Measurements from ENCODE around the gene ARFIP1. TPM values are rescaled to one million over a fixed set of nuclear protein-coding genes. Genes with fewer than 3 reads are reported as not detected.
A peak's percentile ranks its signal among the peaks of the same experiment; 100 is the strongest.

ARFIP1 gene
- total RNA-seq, 1 experiment from 2014 or later: 52.7 TPM

DNA sequence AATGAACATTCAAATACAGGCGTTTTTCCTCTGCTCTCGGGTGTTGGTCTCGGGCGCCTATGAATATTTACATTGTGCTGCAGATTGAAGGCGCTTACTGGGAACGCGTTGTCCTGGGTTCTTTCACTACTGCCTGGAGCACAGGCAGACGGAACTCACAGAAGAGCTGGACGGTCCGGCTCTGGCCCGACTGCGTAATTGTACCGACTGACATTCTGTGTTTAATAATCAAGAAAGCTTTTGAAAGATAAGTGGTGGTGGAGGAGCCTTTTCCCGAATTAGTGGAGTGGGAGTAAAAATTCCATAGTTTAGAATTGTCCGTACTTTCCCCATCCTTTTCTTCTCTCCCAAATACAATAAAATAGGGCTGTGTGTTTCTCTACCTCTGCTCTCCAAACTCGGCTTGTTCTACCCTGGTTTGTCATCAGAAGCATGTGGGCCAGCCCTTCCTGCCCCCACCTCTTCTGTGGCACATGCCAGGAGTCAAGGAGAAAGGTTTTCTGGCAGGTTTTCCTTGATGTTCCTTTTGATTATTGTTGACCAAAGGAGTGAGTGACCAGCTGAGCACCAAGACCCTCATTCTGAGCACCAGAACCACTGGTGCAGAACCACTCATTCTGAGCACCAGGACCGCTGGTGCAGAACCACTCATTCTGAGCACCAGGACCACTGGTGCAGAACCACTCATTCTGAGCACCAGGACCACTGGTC is 158.6 kb downstream of the ARFIP1 start:
- DNase-seq (ENCODE audit: low read depth): no peak

DNA sequence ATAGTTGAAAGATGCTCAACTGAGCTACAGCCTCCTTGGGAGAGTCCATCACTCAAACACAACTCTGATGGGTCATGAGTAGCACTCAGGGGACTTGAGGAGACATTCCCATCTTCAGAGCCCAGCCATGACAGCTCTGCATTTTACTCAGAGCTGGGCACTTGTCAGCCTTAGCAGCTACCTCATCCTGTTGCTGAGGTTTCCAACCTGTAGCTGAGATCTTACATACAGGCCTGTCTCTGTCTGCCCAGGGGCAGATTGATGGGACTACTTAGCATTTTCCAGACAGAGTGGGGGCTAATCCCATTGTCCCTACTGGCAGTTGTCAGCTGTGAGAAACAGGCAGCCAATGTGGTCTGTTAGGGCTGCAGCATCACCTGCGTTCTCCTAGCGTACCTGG is 159.9 kb downstream of the ARFIP1 start:
- DNase-seq (ENCODE audit: low read depth): no peak

DNA sequence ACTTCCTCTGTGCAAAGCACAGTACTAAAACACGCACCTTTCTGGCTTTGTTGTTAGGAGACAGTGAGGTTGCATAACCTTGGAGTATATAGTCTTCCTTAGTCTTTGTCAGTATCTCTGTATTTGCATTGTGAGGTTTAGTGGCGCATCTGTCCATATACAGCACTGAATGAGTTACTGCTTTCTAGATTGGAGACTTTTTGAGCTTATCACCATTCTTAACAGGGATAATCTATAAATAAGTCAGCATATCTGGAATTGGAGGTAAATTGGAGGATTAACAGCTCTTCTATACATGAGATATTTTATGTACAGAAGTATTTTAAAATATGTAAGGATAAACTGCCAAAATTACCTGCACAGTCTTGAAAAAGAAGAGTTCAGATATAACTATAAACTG is 160.7 kb downstream of the ARFIP1 start:
- no peak for DNase-seq (ENCODE audit: low read depth)

DNA sequence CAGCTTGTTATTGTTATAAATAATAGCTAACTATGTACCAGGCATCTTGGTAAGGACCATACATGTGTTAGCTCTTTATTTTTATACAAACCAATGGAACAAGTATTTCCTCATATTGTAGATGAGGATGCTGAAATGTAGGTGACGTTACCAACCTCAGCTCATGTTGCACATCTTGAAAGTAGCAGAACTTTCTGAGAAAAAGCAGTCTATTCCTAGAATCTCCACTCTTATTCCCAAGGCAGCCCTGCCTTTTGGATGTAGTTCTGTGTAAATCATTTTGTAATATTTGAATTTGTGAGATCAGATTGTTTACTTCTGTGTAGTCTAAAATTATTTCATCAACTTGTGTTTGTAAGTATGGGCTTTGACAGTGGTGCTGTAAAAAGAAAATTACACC is 161.7 kb downstream of the ARFIP1 start:
- DNase-seq (ENCODE audit: low read depth): no peak

DNA sequence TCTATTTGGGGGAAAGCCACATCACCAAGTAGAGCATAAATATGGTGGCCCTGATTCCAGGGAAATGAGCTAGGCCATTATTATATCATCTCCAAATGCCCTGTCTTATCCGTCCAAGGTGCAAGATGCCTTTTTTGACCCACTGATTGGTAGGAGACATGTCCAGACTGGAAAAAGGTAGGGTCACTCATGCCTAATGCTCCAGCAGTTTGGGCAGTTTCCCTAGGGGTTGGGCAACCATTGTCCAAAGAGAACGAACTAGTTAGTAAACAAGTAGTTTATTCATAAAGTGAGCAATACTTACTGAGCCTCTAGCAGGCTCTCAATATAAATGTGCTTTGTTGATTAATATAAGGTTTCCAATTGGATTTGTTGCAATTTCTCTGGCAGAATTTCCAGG is 162.6 kb downstream of the ARFIP1 start:
- no peak for DNase-seq (ENCODE audit: low read depth)

DNA sequence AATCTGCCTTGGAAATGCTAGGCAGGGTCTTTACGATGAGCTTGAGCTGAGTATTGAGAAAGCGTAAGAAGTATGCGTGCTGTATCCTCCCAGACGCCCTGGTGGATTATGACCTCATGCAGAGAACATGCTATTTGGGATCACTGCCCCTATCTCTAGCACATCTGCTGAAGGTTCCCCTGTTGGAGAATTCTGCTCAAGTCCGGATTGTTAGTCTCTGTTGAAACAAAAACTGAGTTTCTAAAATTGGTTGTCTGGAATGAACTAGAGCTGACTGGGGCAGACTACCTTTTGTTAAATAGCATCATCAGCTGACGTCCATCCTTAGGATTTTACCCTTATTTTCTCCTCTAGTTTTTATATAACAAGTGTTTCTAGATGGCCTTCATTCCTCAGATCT is 163.9 kb downstream of the ARFIP1 start:
- DNase-seq (ENCODE audit: low read depth): no peak

DNA sequence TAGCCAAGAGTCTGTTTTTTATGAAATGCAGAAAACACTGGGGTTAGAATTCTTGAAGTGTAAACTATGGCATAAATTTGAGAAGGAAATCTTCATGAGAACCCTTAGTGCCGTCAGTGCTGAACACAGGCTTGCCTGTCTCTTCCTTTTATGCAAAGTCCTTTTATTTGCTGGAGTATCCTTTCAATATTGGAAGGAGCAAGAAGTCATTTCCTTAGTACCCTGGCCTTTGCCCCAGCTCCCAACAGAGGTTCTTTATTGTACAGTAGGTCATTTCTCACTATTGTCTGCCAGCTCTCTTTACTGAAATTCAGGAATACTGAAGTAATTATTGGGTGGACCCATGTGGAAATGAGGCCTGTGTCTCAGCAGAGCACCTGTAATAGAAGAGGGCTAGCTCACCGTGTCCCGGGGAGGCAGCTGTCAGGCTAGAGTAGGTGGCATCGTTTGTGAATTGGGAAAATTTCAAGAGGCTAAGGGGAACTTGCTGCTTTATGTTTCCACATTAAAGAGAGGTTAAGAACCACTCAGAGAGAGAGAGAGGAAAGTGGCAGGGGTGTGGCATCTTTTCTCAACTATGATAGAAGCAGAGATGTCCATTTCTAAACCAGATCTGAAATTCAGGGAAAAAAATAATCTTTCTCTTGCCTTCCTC is 165.0 kb downstream of the ARFIP1 start:
- no peak for DNase-seq (ENCODE audit: low read depth)

DNA sequence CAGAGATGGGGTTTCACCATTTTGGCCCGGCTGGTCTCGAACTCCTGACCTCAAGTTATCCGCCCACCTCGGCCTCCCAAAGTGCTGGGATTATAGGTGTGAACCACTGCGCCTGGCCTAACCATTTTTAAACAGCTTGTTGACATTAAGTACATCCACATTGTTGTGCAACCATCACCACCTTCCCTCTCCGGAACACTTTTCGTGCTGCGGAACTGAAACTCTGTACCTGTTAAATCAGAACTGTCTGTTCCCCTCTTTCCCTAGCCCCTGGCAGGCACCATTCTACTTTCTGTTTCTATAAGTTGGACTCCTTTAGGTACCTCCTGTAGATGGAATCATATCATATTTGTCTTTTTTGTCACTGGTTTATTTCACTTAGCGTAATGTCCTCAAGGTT is 165.9 kb downstream of the ARFIP1 start:
- DNase-seq (ENCODE audit: low read depth): no peak

DNA sequence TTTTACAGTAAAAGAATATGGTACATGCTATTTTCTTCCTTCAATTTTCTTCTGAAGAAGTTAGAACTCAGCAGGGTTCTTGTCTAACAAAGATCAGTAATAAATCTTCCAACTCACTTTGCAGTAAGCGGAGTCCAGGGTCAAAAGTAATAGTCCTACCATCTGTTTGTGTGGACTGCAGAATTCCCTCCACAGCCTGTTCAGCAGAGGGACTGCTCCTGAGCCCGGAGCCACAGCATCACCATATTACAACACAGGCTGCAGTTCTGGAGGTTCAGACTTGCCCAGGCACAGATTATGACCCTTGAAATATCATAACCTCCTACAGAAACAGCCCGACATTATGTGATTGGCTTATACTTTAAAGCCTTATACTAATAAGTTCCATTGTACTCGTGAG is 166.7 kb downstream of the ARFIP1 start:
- no peak for DNase-seq (ENCODE audit: low read depth)

DNA sequence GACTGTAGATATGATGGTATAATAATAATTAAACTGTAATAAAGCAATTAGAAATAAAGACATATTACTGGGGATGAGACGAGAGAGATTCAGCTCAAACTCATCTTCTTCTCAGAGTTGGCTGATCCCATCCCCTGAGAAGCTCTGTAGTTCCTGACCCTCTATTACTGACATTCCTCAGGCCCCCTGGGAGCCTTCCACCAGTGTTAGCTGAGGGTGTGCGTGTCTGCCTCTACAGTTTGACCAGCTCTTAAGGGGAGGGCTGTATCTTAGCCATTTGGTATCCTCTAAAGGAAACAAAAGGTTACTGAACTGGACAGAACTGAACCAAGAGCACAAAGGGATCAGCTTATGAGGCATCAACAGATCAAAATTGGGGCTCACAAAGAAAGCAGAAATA is 167.6 kb downstream of the ARFIP1 start:
- DNase-seq (ENCODE audit: low read depth): no peak

DNA sequence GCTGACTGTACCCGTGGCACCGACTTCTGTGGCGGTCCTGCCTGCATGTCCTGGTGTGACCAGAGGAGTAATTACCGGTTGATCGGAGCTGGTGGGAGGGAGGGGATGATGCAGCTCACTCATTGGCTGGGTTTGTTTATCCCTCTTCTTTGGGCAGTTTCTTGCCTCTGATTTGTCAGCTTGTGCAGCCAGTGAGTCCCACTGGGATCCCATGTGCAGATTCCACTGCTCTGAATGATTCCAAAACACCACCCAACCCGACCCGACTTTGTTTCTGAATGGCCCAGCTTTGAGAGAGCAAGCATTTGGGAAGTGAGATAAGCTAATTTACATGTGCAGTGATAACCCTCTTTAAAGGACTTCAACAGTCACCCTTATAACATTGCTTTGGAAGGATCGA is 170.2 kb downstream of the ARFIP1 start:
- no peak for DNase-seq (ENCODE audit: low read depth)

DNA sequence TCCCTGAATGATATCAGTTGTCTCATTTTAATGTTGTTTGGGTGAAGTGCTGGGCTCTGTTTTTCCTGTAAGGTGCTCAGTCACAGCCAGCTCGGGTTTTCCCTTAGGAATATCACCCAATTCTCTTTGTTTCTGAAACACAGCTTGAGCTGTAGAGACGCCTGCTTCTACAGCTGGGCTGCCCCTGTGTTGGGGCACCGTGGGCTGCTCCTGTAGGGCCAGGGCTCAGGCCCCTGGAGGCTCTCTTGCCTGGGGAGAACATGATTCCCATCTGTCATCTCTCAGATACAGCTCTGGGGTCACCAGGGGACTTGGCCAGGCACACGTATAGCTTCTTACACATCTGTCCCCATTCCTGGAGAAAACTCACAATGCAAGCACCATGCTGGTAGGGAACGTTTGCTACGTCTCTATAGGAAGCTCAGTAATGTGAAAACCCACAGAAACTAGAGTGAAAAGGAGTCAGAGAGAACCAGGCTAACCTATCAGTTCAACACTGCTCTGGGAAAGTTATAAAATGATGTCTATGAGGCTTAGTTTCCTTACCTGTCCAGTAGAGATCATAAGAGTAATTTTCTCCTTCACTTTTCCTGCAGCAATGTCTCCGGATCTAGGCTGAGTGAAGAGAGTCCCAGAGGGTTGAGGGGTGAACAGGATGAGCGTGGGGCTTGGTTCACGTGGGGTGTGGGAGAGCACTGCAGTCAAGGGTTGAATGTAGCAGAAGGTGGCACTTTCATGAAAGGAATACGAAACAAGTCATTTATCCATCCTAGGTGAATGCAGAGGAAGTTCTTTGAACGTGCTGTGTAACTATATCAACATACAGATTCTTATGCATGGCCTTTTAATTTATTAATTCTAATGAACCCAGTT is 170.9 kb downstream of the ARFIP1 start:
- DNase-seq (ENCODE audit: low read depth): no peak

DNA sequence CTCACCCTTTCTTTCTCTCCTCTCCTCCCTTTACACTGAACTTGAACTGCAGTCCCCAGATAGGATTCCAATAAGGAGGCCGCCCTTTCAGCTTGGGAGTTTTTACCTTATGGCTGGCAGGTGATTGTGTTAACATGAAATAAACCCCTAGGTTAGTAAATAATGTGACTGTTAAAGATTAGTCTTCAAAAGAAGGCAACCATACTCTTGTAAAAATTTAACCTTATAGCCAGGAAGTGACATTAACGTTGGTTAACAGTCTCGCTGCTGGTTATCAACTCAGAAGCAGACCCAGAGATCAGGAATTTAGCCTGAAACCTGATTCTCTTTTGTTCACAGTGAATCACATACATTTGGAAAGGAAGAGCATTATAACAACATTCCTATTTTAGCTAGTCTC is 171.6 kb downstream of the ARFIP1 start:
- DNase-seq (ENCODE audit: low read depth): no peak

DNA sequence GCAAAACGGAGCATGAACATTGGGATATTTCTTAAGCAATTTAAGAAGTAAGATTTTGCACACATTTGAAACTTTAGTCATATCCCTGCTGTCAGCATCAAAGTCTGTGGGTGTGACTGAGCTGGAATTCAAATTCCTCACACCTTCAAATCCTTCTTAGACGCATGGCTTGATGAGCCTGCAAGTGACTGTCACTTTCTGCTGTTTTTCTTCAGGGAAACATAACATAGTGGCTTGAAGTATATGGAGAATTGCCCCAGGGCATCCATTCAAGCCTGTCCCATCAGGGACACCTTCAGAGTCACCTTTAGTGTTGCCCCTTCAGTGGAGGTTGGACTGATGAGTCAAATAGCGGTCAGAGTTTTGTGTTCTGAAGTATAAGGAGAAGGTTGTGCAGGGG is 173.8 kb downstream of the ARFIP1 start:
- no peak for DNase-seq (ENCODE audit: low read depth)

DNA sequence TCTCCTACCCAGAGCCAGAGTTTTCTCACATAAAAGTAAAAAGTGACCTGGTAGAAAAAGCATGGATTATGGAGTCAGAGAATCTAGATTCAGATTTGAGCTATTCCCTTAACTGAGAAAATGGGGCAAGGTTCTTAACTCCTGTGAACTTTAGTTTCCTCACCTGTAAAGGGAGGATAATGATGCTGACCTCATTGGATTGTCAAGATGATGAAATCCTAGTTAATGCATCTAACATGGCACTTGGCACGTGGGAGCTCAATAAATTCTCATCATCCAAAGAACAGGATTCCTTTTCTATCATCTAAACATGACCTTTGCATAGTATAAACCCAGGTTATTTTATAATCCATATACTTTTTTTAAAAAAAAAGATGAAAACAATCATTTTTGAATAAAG is 175.0 kb downstream of the ARFIP1 start:
- no peak for DNase-seq (ENCODE audit: low read depth)

DNA sequence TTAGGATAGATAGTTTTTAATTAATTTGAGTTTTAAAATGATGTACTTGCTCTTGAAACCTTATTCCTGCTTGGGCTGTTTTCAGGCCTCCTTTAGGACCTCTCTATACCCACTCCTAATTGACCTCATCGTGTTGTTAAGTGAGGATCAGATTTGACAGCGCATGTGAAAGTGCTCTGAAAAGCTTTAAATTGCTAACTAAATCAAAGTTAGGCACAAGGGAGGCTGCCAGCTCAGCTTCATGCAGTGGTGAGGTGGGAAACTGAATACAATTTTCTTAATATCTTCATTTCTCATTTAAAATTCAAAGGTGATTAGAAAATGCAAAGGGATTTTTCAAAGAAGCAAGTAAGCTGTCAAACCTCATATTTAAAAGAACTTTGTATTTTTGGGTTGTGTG is 176.4 kb downstream of the ARFIP1 start:
- DNase-seq (ENCODE audit: low read depth): no peak

DNA sequence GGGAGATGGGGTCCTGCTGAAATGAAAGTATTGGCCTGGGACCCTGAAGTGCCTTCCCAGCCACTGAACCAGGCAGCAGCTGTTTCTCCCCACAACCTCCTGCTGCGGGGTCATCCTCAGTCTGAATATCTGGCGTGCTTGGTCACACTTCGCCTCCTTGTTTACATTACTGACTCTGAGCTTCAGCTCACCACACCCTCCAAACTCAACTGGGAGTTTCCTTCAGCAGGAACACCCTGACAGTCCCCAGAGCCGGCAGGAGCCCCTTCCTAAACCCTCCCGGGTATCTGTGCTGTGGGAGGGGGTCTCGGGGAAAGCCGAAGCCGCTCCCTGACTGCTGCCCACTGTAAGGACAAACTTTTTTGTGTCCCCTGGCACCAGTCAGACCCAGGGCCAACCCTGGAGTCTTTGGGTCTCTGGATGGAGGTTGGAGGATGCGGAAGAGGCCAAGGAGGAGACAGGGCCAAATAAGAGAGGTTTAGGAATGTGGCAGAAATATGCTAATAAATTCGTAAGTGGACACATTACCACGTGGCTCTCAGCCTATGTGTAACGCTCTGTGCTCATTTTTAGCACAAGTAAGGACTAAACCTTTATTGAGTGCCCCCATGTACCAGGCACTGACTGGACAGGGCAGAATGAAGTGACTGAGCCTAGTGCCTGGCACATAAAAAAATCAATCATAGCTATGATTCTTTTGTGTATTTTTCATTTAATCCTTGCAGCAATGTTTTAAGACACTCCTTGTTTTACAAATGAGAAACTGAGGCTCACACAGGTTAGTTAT is 177.1 kb downstream of the ARFIP1 start:
- DNase-seq (ENCODE audit: low read depth): peak; percentile 24

DNA sequence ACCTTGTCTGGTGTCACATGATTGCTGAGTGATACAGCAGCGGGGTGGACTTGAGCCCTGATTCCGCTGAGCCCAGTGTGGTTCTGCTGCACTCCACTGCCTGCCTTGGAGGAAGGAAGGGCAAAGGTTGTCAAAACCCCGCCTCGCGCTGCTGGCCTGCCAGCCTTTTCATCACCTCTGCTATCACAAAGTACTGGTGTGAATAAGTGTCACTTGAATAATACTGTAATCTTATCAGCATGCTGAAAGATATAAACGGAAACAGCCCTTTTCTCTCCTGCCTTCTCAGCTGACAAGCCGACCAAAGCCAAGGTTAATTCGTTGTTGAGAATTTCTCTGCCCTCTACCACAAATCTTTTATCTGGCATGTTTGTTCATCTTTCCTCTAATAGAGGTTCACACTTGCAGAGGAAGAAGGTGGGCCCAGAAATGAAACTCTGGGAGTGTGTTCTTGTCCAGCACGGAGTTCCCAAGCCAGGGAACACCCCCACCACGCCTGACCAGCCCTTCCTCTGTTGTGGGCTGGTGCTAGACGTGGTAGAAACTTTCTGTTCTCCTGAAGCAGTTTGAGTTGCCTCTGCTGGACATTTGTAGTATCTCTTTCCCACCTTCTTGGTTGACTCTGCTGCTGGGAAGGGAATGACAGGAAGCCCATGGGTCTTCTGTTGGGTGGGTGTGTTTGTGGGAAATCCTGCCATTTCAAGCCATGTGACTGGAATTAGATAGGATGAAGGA is 177.8 kb downstream of the ARFIP1 start:
- DNase-seq (ENCODE audit: low read depth): no peak

DNA sequence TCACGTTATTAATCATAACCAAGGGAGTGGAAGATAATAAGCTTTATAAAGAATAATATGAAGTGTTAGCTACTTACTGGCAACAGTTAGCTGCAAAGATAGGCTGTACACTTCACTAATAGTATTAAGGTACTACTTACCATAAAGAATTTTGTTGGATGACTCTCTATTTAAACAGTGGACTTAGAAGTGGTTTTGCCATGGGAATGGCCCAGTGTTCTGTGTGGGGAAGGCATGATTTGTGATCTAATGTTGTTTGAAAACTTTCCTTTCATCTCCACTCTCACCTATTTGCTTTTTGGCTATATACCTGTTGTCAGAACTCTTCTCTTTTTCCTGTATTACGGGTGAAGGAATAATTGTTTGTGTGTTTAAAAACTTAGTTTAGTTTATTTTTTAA is 179.3 kb downstream of the ARFIP1 start:
- DNase-seq (ENCODE audit: low read depth): no peak

DNA sequence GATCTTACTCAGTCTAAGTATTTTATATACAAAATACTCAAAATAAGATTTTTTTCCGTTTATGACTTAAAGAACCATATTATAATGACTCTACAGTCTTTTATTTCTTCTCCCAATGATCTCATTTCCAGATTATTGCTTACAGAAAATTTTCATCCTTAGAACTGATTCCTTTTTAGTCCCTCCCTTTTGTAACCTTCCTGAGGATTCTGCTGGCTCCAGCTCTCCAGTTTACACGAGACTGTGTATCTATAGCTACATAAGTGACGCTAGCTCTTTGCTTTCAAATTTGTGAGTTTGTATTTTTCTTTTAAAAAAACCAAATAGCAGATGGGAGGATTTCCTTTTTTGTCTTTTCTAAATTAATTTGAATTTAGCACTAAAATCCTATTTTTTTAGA is 180.3 kb downstream of the ARFIP1 start:
- DNase-seq (ENCODE audit: low read depth): no peak

DNA sequence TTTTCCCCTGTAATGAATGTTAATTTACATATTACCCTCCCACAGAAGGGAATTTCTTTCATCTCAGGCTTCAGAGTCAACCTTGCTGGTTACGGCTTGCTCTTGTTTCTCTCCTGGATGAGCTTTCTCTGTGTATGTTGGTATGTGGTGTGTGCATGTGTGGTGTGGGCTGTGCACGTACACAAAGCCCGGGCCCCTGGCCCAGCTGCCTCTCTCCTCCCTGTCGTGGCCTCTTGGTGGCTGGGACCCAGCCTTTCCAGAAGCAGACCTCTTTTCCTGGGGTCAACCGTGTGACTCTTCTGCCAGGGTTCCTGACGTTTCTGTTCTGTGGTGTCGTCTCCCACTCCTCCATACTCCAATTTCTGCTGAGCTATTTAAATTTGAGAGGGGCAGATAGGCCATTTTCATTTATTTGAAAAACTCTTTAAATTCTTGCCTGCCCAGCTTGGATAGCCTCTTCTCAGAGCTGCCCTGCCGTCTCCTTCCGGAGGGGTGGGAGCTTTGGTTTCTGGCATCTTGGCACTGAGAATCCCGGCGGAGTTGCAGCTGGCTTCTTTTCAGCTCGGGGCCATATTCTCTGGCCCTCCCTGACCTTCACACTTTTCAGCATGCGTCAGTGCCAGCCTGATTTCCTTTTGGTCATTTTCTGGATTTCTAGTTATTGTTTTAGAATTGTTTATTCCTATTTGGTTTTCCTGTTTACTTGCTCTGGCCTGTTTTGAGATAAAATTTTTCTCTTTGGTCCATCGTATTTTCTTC is 181.4 kb downstream of the ARFIP1 start:
- peak; percentile 75 for DNase-seq (ENCODE audit: low read depth)
